Epithelial cell of proximal tubule (primary cell): ENCODE data around the gene ZC4H2. TPM values are rescaled to one million over a fixed set of nuclear protein-coding genes. Genes with fewer than 3 reads are reported as not detected.
"Not testable (repeated sequence)": the region's sequence is repeated elsewhere in the genome, so short reads cannot be mapped to it uniquely, and the experiment has no call there.

Experiments
- DNase-seq: peaks from one replicate; pipeline ENCODE4 v3.0.0-alpha.2; 2011; ENCODE audit warnings: low read depth
- H3K4me3 ChIP-seq: 2 replicates; pipeline ENCODE4 v1.5.1; 2011; ENCODE audit warnings: low read depth, mild to moderate bottlenecking, low read length
- total RNA-seq: library from RNA; depleted of rRNA; stranded (reverse); fragments of >200 nt; gene quantifications from 2 replicates; pipeline ENCODE4 v1.2.3, GENCODE V29; 2015
- TF ChIP-seq, protein P1 (sequence below): conservative IDR thresholded peaks from 2 replicates; pipeline ENCODE4 v1.5.1; 2012; ENCODE audit warnings: low read depth, mild to moderate bottlenecking, low read length

Gene ZC4H2, protein sequence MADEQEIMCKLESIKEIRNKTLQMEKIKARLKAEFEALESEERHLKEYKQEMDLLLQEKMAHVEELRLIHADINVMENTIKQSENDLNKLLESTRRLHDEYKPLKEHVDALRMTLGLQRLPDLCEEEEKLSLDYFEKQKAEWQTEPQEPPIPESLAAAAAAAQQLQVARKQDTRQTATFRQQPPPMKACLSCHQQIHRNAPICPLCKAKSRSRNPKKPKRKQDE
- total RNA-seq, result 15.3 and 18.9 TPM in 2 replicates

DNA sequence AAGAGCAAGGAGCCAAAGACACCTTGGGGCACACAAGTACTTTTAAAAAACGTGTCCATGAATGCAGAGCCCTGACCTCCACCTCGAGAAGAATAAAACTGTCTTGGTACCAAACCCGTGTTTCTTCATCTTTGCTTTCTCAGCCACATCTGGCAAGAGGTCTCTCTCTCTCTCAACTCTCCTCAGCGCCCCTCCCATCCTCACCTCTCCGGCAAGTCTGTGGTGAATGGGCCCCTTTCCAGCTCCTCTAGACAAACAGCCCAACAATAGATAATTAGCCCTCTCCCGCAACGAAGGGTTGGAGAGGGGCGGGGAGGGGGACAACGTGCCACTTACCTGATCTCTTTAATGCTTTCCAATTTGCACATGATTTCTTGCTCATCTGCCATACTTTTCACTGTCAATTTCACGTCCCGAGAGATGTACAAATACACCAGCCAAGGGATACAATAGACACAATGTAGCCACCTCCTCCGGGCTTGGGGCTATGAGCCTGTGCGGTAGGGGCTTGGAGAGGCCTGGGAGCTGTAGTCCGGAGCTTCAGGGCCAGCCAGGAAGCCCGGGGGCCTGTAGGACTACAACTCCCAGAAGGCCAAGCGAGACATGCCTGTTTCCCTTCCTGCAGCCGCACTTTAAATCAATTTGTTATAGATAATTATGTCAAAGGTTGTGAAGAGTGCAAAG lies at the start of gene ZC4H2:
Gene ZC4H2 (minus strand): TSS at position 462 of the 684 bp plus-strand sequence. CDS start 73 bp downstream, at position 389.
- peak within 1 kb of the TSS; percentile 73 for H3K4me3 ChIP-seq
- TF ChIP-seq, protein P1, sequence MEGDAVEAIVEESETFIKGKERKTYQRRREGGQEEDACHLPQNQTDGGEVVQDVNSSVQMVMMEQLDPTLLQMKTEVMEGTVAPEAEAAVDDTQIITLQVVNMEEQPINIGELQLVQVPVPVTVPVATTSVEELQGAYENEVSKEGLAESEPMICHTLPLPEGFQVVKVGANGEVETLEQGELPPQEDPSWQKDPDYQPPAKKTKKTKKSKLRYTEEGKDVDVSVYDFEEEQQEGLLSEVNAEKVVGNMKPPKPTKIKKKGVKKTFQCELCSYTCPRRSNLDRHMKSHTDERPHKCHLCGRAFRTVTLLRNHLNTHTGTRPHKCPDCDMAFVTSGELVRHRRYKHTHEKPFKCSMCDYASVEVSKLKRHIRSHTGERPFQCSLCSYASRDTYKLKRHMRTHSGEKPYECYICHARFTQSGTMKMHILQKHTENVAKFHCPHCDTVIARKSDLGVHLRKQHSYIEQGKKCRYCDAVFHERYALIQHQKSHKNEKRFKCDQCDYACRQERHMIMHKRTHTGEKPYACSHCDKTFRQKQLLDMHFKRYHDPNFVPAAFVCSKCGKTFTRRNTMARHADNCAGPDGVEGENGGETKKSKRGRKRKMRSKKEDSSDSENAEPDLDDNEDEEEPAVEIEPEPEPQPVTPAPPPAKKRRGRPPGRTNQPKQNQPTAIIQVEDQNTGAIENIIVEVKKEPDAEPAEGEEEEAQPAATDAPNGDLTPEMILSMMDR, result no peak
- no peak for DNase-seq

DNA sequence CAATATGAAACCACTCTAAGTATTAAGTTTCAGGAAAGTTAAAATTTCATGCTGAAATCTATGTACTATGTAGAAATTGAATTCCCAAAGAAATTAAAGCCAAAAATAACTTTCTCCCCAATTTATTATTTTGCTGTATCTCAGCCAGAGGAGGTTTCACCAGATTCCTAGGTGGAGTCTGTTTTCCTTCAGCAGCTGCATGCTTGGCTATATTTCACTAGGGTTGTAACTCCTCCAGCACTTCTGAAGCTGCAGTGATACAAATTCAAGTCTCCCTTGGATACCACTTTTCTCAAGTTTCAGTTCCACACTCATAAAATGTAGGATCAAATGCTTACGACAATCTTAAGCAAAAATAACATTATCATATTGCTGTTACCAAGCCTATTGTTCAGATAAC lies 41.2 kb upstream of the ZC4H2 start:
- TF ChIP-seq, protein P1, result no peak
- H3K4me3 ChIP-seq, result no peak overlapping the region
- DNase-seq, result no peak

DNA sequence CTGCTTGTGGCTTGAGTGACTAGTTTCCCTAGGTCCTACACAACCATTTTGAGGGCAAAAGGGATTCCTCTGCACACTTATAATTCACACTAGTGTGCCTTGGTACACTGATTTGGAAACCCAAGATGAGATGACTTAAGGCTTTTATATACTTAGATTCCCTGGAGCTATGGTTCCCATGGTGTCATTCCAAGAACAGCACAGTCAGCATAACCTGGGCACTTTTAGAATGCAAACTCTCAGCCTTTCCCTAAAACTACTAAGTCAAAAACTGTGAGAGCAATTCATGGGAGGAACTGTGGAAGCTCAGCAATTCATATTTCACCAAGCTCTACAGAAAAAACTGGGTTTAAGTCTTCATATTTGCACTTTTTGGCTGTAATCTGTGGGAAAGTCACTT lies 38.0 kb upstream of the ZC4H2 start:
- H3K4me3 ChIP-seq, result no peak overlapping the region
- TF ChIP-seq, protein P1, result no peak
- DNase-seq, result no peak

DNA sequence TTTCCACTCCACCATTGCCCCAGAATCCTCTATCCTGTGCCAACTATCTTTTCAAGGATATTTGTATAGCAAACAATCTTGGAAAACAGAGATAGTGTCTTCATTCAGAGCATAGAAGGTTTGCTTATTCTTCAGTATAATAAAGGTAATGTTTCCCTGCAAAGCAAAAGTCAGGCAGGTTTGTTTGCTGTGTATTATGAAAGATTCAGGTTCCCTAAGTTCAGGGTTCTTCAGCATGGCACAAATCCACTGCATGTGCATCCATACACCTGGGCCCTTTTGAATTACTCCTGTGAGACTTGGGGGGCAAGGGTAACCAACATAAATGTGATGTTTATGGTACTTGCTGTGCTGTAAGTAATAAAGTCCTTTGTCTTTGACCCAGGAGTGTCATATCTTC lies 33.2 kb upstream of the ZC4H2 start:
- no peak for DNase-seq

DNA sequence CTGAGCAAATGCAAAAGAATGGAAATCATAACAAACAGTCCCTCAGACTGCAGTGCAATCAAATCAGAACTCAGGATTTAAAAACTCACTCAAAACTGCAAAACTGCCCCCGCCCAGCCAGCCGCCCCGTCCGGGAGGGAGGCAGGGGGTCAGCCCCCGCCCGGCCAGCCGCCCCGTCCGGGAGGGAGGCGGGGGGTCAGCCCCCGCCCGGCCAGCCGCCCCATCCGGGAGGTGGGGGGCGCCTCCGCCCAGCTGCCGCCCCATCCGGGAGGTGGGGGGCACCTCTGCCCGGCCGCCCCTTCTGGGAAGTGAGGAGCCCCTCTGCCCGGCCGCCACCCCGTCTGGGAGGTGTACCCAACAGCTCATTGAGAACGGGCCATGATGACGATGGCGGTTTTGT lies 26.0 kb upstream of the ZC4H2 start:
- DNase-seq, H3K4me3 ChIP-seq: not testable (repeated sequence)

More for the DNA sequence above, 33.2 kb upstream of the ZC4H2 start:
- no peak overlapping the region for H3K4me3 ChIP-seq
- TF ChIP-seq, protein P1, result no peak

DNA sequence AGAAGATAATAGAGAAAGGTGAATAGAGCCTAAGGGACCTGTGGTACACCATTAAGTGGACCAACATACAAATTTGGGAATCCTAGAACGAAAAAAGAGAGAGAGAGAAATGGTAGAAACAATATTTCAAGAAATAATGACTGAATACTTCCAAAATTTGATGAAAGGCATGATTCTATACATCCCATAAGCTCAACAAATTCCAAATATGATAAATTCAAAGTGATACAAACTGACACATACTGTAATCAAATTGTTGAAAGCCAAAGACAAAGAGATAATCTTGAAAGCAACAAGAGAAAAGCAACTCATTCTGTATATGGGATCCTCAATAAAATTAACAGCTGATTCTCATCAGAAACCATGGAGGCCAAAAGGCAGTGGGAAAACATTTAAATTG lies 20.6 kb upstream of the ZC4H2 start:
- DNase-seq, result no peak
- TF ChIP-seq, protein P1, result no peak
- H3K4me3 ChIP-seq, result no peak overlapping the region

DNA sequence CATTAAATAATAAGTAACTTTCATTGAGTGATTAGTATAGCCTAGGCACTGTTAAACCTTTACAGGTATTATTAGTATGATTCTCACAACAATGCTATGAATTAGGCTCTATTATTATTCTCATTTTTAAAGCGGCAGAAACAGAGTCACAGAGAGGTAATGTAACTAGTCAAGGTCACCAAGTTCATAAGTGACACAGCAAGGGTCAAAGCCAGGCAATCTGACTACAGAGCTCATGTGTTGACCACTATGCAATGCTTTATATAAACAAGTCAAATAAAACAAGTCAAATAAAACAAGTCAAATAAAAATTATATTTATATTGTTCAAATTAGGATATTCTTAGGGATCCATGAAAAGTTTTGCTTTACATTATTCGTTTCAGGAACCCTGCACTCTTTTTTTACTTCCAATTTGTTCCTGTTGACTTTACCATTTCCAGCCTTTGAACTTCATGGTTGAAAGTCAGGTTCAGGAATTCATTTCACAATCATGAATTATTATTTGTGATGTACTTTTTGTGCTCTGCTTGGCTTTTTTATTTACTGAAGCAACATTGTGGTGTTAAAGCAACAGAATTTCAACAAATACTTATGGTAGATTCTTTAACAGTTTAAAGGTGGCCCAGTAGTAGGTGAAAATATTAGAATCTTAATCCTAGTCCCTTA lies 18.0 kb upstream of the ZC4H2 start:
- DNase-seq, result no peak
- H3K4me3 ChIP-seq, result no peak overlapping the region
- TF ChIP-seq, protein P1, result no peak
